HCT116 (cell line): ENCODE results near the gene LAPTM4A. TPM values are rescaled to one million over a fixed set of nuclear protein-coding genes. Genes with fewer than 3 reads are reported as not detected.

Experiments
- ATAC-seq: fragments of 200-7000 bp; cut with Tn5 transposase; 2 replicates; pipeline ENCODE4 v1.9.1; 2020; ENCODE audit warnings: mild to moderate bottlenecking, moderate library complexity
- BruUV-seq: library from RNA; stranded (reverse); fragments of 400-500 nt; replicated peaks from 2 replicates; lab custom pipeline; 2021; lab: Mats Ljungman, UMichigan
- CTCF ChIA-PET: fragments of 300-600 bp; sonication (Branson Sonifier 250); formaldehyde crosslinking; loops from one replicate; lab custom pipeline; 2021; ENCODE audit warnings: antibody characterized with exemption; lab: Charles Lee
- POLR2A ChIA-PET: fragments of 300-600, 350-600 bp; sonication (Branson Sonifier 250); formaldehyde crosslinking; loops from one replicate; lab custom pipeline; 2021; ENCODE audit warnings: antibody characterized with exemption; lab: Charles Lee
- RAD21 ChIA-PET, 2 experiments: fragments of 300-600 bp; sonication (Branson Sonifier 250); formaldehyde crosslinking; loops; one replicate each; lab custom pipeline; 2023; ENCODE audit warnings: low total read pairs in 2 of 2; ENCODE audit not compliant: uncharacterized antibody in 2 of 2, unreplicated experiment in 2 of 2, low non-redundant PET in 1 of 2; lab: Charles Lee
- DNase-seq: peaks from one replicate; pipeline ENCODE4 v3.0.0-alpha.2; 2010; ENCODE audit warnings: low read depth, low spot score
- H2AFZ ChIP-seq: fragments of 200-600 bp; shearing (Covaris generic), sonication (generic); 2 replicates; pipeline ENCODE4 v1.6.1; 2017; ENCODE audit warnings: low read depth, mixed run types, mixed read lengths, antibody characterized with exemption, low read length; ENCODE audit not compliant: poor library complexity, severe bottlenecking
- H3K27ac ChIP-seq: 2 replicates; pipeline ENCODE4 v1.5.1; 2012; ENCODE audit warnings: low read depth, low read length
- H3K27me3 ChIP-seq: fragments of 200-600 bp; sonication (generic); 2 replicates; pipeline ENCODE4 v1.6.1; 2016; ENCODE audit warnings: mixed run types, low read length, mixed read lengths; ENCODE audit not compliant: insufficient read depth
- H3K36me3 ChIP-seq, 2 experiments: fragments of 200-500 bp in 1 of 2; fragments of 200-600 bp in 1 of 2; sonication (Bioruptor generic) in 1 of 2; sonication (generic) in 1 of 2; 2 replicates each; pipeline versions ENCODE4 v1.5.1 to v1.6.1; 2014 to 2016; ENCODE audit warnings: low read length in 2 of 2, inconsistent platforms in 1 of 2, mixed read lengths in 1 of 2, mixed run types in 1 of 2; ENCODE audit not compliant: insufficient read depth in 2 of 2, control insufficient read depth in 1 of 2
- H3K4me1 ChIP-seq, 2 experiments: fragments of 200-600 bp in 1 of 2; sonication (generic) in 1 of 2; 2 replicates each; pipeline versions ENCODE4 v1.5.1 to v1.6.1; 2012 to 2017; ENCODE audit warnings: low read length in 2 of 2, inconsistent platforms in 1 of 2, mild to moderate bottlenecking in 1 of 2, mixed read lengths in 1 of 2, mixed run types in 1 of 2, moderate library complexity in 1 of 2; ENCODE audit not compliant: insufficient read depth in 2 of 2, control insufficient read depth in 1 of 2
- H3K4me2 ChIP-seq: fragments of 200-600 bp; sonication (generic); 2 replicates; pipeline ENCODE4 v1.6.1; 2017; ENCODE audit warnings: mixed run types, low read length, mixed read lengths
- H3K4me3 ChIP-seq, 2 experiments: fragments of 200-600 bp in 1 of 2; sonication (generic) in 1 of 2; replicated peaks in 1 of 2; 2 replicates each; pipeline ENCODE4 v1.5.1; 2011 to 2016; ENCODE audit warnings: low read length in 2 of 2, control low read depth in 1 of 2, low read depth in 1 of 2, mild to moderate bottlenecking in 1 of 2, mixed read lengths in 1 of 2, mixed run types in 1 of 2
- H3K79me2 ChIP-seq: fragments of 200-600 bp; sonication (generic); 2 replicates; pipeline ENCODE4 v1.6.1; 2017; ENCODE audit warnings: mild to moderate bottlenecking, mixed run types, low read length, moderate library complexity, mixed read lengths; ENCODE audit not compliant: insufficient read depth
- H3K9ac ChIP-seq: fragments of 200-600 bp; sonication (generic); 2 replicates; pipeline ENCODE4 v1.6.1; 2016; ENCODE audit warnings: low read length, mixed read lengths
- H3K9me2 ChIP-seq: fragments of 200-600 bp; sonication (generic), shearing (Covaris generic); 2 replicates; pipeline ENCODE4 v1.6.1; 2017; ENCODE audit warnings: mixed run types, mild to moderate bottlenecking, moderate library complexity; ENCODE audit not compliant: insufficient read depth
- H3K9me3 ChIP-seq, 2 experiments: fragments of 200-500 bp in 1 of 2; fragments of 200-600 bp in 1 of 2; sonication (Bioruptor generic) in 1 of 2; sonication (generic) in 1 of 2; 2 replicates each; pipeline ENCODE4 v1.6.1; 2014 to 2017; ENCODE audit warnings: low read length in 2 of 2, mixed read lengths in 2 of 2, inconsistent platforms in 1 of 2, low read depth in 1 of 2, mild to moderate bottlenecking in 1 of 2, mixed run types in 1 of 2, moderate library complexity in 1 of 2; ENCODE audit not compliant: control insufficient read depth in 1 of 2, insufficient read depth in 1 of 2
- H4K20me1 ChIP-seq: fragments of 200-600 bp; sonication (generic), shearing (Covaris generic); 2 replicates; pipeline ENCODE4 v1.6.1; 2017; ENCODE audit warnings: mixed run types, mild to moderate bottlenecking, moderate library complexity; ENCODE audit not compliant: insufficient read depth
- CEBPB ChIP-seq: IDR thresholded peaks from 2 replicates; pipeline ENCODE4 v1.6.1; 2012; ENCODE audit warnings: low read depth
- EZH2 ChIP-seq: fragments of 200-600 bp; sonication (generic); IDR thresholded peaks from 2 replicates; pipeline ENCODE4 v1.6.1; 2017; ENCODE audit warnings: antibody characterized with exemption, mixed run types
- FOSL1 ChIP-seq: IDR thresholded peaks from 2 replicates; pipeline ENCODE4 v1.6.1; 2012; ENCODE audit warnings: low read depth
- JUND ChIP-seq: IDR thresholded peaks from 2 replicates; pipeline ENCODE4 v1.6.1; 2012
- POLR2AphosphoS5 ChIP-seq: IDR thresholded peaks from 2 replicates; pipeline ENCODE4 v1.6.1; 2011; ENCODE audit warnings: mild to moderate bottlenecking, low read depth, low read length, moderate library complexity
- SP1 ChIP-seq: IDR thresholded peaks from 2 replicates; pipeline ENCODE4 v1.6.1; 2012; ENCODE audit warnings: low read depth
- intact Hi-C: fragments of 100-400 bp; cut with micrococcal nuclease; formaldehyde crosslinking; loops from 2 replicates; pipeline ENCODE4 v1.10.0; 2022
- total RNA-seq: library from RNA; stranded (reverse); gene quantifications from one replicate; pipeline ENCODE4 v1.2.1, GENCODE V29; 2021; ENCODE audit not compliant: unreplicated experiment
- TF ChIP-seq, protein P1 (sequence below): IDR thresholded peaks from 2 replicates; pipeline ENCODE4 v1.6.1; 2012
- TF ChIP-seq, protein P2 (sequence below): IDR thresholded peaks from 2 replicates; pipeline ENCODE4 v1.6.1; 2012; ENCODE audit warnings: low read depth

LAPTM4A gene
- total RNA-seq, 1 experiment from 2014 or later: 84.5 TPM

DNA sequence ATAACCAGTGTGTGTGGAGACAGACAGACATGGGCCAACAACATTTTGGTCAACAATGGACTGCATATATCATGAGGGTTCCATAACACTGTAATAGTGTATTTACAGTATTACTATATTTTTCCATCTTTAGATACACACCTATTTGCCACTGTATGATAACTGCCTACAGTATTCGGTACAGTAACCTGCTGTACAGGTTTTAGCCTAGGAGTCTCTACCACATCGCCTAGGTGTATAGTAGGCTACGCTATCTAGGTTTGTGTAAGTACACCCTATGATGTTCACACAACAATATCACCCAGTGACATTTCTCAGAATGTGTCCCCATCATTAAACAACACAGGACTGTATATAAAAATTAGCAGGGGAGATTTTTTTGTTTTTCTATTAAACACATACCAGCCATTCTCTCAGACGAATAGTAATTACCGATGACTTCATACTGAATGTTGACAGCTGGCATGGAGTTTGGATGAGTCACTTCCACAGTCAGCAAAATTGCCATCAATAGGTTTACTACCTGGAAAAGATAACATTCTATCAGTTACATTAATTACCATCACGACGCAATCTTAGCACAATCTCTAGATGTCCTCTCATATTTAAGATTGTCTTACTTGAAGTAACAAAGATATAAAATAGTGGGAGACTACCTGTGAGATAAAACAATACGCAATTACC is 10.8 kb downstream of the LAPTM4A start:
- TF ChIP-seq FOSL1 (peak; percentile 51), JUND (peak; percentile 19; the same call in 1 of the 2 replicates), EZH2 (no peak), POLR2AphosphoS5 (no peak), CEBPB (no peak), SP1 (no peak)
- TF ChIP-seq, protein P1, sequence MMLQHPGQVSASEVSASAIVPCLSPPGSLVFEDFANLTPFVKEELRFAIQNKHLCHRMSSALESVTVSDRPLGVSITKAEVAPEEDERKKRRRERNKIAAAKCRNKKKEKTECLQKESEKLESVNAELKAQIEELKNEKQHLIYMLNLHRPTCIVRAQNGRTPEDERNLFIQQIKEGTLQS: peak; percentile 33; the same call in 1 of the 2 replicates
- TF ChIP-seq, protein P2, sequence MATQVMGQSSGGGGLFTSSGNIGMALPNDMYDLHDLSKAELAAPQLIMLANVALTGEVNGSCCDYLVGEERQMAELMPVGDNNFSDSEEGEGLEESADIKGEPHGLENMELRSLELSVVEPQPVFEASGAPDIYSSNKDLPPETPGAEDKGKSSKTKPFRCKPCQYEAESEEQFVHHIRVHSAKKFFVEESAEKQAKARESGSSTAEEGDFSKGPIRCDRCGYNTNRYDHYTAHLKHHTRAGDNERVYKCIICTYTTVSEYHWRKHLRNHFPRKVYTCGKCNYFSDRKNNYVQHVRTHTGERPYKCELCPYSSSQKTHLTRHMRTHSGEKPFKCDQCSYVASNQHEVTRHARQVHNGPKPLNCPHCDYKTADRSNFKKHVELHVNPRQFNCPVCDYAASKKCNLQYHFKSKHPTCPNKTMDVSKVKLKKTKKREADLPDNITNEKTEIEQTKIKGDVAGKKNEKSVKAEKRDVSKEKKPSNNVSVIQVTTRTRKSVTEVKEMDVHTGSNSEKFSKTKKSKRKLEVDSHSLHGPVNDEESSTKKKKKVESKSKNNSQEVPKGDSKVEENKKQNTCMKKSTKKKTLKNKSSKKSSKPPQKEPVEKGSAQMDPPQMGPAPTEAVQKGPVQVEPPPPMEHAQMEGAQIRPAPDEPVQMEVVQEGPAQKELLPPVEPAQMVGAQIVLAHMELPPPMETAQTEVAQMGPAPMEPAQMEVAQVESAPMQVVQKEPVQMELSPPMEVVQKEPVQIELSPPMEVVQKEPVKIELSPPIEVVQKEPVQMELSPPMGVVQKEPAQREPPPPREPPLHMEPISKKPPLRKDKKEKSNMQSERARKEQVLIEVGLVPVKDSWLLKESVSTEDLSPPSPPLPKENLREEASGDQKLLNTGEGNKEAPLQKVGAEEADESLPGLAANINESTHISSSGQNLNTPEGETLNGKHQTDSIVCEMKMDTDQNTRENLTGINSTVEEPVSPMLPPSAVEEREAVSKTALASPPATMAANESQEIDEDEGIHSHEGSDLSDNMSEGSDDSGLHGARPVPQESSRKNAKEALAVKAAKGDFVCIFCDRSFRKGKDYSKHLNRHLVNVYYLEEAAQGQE: no peak
- H3K27ac ChIP-seq: no peak overlapping the region
- H3K4me1 ChIP-seq: no peaks in the 10 kb centered on the region
- H2AFZ ChIP-seq: no peak overlapping the region
- H3K9me2 ChIP-seq: no peaks in the 10 kb centered on the region
- no peak overlapping the region for H3K4me2 ChIP-seq
- H3K4me3 ChIP-seq: no peak overlapping the region
- no TSS peak for BruUV-seq
- POLR2A ChIA-PET: interaction anchor here (2.2 kb wide), 1 partner anchor 10 kb away, joined by 7 read pairs; the partner anchor contains the start of gene LAPTM4A
- ATAC-seq: no peak
- H3K9ac ChIP-seq: no peak overlapping the region
- RAD21 ChIA-PET: no interaction called here
- intact Hi-C loops: no loop called here
- H4K20me1 ChIP-seq: no peaks in the 10 kb centered on the region
- H3K36me3 ChIP-seq: peaks cover 12 to 22% of the 10 kb centered on the region in 2 experiments; a peak in 3 of 4 replicates
- H3K9me3 ChIP-seq: no peaks in the 10 kb centered on the region
- CTCF ChIA-PET: no interaction called here
- DNase-seq: no peak
- H3K79me2 ChIP-seq: peaks cover 39% of the 10 kb centered on the region
- H3K27me3 ChIP-seq: no peaks in the 10 kb centered on the region
